DMS114 treated with DMSO at 0.1 percent for 48 hours (cell line): ENCODE data around the gene STAT3.
"Not testable (repeated sequence)": the region's sequence is repeated elsewhere in the genome, so short reads cannot be mapped to it uniquely, and the experiment has no call there.

Experiments used
- DNase-seq: peaks from one replicate; lab custom pipeline; 2025; ENCODE audit not compliant: unreplicated experiment; lab: John Stamatoyannopoulos, UW

STAT3 gene

DNA sequence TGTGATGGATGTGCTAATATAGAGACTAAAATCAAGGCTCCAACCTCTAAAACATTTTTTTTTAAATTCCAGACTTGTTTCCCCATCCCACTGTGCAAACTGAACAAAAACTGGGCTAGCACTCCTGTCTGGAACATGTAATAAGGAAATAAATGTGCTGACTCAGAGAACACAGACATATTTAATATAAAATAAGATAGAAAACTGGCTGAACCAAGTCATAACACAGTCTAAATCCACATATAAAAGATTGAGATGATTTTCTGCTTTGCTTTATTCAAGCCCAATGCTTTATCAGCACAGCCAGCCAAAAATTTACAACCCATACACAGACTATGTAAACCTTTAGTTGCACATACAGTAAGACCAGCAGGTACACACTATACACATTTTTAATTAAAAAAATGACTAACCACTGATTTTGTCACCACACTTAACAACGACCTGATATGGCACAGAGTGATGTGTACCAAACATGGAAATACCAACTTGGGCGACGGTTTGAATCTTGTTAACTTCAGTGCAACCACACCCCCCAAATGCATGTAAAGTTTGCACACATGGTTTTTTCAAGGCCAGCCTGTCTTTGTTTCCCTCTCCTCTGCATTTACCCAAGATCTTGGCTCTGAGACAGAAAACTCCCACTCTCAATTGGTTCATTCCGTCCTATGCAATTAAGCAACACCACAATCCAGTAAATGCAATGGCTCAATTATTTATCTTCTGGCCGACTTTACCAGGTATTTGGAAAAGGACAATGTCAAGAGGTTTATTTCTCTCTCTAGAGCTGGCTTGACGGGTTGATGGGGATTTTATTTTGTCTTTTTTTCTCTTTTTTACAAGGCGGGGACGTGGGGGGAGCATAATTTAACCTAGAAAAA, 1.2 kb downstream of the STAT3 start:
- no peak for DNase-seq

- no peak for DNase-seq
Measured at GRCh38 chr17:42381898-42382297, 6.3 kb downstream of the STAT3 start.

DNA sequence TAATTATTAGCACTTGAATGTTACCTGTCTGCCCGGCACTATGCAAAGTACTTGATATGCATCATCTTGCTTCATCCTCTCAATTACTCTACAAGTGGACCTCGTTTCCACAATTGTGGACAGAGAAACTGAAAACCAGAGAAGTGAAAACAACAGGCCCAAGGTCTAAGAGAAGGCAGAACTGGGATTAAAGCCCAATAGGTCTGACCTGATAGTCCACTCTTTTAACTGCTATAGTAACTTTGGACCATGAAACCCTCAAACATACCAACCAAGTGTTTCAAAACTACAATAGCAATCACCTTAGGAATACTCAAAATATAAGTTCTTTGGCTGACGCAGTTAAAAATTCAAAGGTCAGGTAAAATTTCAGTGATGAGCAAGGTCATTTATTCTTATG, 7.3 kb downstream of the STAT3 start:
- DNase-seq: no peak

DNA sequence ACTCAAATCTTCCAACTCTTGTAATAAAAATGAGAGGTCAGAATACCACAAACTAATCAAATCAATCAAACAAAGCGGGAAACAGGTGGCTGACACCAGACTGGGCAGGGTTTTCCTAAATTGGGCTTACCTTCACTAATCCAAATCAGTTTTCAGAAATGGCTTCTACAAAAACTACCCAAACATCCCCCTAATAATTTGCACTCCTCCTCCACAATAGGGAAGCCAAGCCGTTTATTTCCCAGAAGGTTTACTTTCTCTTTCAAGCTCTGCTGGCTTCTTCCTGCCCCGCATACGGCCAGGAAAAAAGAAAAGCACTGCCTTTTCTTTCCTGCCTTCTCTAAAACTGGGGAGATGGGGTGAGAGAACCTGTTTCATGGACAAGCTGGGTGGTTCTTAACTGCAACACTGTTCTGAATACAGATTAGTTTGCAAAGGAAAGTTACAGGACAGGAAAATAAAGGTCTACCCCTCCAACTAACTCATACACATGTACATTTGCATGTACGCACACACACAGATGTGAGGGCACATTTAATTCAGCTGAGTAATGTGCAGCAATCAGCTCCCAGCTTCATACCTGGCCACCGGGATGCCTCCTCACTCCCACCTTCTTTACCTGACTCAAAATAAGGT, 9.2 kb downstream of the STAT3 start:
- DNase-seq: no peak

GRCh38 chr17:42378359-42378958, 9.8 kb downstream of the STAT3 start:
- DNase-seq: no peak

- DNase-seq: no peak
Measured at GRCh38 chr17:42373896-42374295, 14.3 kb downstream of the STAT3 start.

DNA sequence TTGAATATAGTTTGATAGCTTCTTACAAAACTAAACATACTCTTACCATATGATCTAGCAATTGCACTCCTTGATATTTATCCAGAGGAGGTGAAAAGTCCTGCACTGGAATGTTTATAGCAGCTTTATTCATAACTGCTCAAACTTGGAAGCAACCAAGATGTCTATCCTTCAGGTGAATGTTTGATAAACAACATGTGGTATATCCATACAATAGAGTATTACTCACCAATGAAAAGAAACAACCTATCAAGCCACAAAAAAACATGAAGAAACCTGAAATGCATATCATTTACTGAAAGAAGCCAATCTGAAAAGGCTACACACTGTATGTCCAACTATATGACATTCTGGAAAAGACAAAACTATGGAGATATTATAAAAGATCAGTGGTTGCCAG, 16.1 kb downstream of the STAT3 start:
- no peak for DNase-seq

DNA sequence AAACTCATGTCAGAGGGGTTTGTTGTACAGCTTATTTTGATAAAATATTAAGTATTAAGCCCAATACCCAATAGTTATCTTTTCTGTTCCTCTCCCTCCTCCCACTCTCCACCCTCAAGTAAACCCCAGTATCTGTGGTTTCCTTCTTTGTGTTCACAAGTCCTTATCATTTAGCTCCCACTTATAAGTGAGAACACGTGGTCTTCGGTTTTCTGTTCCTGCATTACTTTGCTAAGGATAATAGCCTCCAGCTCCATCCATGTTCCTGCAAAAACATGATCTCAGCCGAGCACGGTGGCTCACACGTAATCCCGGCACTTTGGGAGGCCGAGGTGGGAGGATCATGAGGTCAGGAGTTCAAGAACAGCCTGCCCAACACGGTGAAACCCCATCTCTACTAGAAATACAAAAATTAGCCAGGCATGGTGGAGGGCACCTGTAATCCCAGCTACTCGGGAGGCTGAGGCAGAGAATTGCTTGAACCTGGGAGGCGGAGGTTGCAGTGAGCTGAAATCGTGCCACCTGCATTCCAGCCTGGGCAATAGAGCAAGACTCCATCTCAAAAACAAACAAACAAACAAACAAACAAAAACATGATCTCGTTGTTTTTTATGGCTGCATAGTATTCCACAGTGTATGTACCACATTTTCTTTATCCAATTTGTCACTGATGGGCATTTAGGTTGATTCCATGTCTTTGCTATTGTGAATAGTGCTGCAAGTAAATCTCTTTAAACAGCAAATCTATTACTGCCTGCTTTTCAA, 19.3 kb downstream of the STAT3 start:
- DNase-seq: not testable (repeated sequence)

DNA sequence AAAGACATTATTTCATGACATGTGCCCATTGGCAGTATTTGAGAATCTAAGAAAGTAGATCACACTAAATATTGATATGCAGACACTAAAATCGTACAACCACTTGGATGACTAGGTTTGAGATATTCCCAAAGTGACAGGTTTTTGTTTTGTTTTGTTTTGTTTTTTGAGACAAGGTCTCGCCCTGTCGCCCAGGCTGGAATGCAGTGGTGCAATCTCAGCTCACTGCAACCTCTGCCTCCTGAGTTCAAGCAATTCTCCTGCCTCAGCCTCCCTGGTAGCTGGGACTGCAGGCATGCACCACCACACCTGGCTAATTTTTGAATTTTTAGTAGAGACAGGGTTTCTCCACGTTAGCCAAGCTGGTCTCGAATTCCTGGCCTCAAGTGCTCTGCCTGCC, 19.9 kb downstream of the STAT3 start:
- DNase-seq: not testable (repeated sequence)

DNA sequence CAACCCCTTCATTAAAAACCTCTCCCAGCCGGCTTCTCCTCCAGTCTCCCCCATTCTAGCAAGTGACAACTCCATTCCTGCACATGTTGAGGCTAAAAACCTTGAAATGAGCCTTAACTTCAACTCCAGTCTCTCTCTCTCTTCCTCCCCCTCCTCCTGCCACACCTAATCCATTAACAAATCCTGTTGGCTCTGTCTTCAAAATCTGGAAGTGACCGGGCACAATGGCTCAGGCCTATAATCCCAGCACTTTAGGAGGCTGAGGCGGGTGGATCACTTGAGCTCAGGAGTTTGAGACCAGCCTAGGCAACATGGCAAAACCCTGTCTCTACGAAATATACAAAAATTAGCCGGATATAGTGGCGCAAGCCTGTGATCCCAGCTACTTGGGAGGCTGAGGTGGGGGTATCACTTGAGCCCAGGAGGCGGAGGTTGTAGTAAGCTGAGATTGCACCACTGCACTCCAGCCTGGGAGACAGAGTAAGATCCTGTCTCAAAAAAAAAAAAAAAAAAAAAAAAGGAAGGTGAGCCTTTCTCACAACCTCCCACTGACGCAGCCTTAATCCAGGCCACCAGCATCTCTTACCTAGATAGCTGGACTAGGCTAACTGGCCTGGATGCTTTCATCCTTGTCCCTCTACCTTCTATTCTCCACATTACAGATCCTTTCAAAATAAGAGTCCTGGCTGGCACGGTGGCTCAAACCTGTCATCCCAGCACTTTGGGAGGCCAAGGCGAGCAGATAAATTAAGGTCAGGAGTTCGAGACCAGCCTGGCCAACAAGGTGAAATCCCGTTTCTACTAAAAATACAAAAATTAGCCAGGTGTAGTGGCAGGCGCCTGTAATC, 21.8 kb downstream of the STAT3 start:
- DNase-seq: not testable (repeated sequence)

GRCh38 chr17:42365136-42365535, 23.1 kb downstream of the STAT3 start:
- no peak for DNase-seq

GRCh38 chr17:42363767-42364585, 24.3 kb downstream of the STAT3 start:
- DNase-seq: no peak

DNA sequence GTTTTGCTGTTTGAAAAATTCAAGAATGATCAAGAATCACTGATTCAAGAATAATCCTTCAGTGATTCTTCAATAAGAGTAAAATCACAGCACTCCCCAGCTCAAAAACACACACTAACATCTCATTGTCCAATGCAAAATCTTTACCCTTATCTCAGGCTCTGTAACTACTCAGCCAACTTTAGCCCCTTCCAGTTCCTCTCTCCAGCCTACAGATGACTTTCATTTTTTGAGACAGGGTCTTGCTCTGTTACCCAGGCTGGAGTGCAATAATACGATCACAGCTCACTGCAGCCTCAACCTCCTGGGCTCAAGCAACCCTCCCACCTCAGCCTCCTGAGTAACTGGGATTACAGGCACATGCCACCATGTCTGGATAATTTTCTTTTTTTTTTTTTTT, 25.0 kb downstream of the STAT3 start:
- no peak for DNase-seq

DNA sequence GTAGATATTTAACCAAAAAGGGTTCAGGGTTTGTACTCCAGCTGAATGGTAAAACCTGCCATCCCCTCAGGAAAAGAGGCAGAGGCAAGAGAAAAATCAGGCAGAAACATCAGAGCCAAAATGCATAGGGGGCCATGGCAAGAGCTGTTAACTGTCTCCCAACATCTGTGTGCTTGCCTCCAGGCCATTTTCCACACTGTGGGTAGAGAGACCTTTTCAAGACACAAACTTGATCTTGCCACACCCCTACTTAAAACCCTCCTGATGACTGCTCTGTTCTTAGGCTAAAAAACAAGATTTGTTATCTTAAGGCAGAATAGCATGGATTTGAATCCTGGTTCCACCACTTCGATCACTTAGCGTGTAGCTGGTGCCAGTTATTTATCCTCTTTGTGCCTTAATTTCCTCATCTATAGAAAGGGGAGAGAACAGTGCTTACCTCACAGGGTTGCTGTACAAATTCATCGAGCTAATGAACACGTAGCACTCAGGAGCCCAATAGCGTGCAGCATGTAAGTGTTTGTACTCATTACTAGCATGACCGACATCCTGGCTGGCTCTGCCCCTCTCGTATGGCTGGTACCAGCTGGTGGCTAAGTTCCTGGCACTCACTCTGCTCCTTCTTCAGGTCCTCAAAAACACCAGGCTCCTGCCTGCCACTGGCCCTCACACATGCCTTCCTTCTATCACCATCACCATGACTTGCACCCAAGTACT, 25.8 kb downstream of the STAT3 start:
- no peak for DNase-seq

DNA sequence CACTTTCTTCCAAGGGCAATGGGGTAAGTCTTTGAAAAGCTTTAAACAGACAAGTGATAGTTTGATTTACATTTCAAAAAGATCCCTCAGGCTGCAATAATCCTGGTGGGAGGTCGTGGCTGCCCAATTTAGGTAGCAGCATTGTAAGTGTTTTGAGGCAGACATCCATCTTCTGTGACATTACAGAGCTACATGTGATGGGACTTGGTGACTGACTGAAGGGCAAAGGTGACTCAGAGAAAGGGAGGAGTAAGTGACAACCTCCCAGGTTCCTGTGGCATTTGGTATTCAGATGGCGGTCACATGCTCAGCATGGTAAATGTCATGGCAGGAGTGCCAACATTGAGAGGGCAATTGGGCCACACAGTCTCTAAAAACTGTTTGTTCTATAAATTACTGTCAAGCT, 26.5 kb downstream of the STAT3 start:
- DNase-seq: no peak

- DNase-seq: not testable (repeated sequence)
Measured at GRCh38 chr17:42360388-42360787, 27.9 kb downstream of the STAT3 start.

DNA sequence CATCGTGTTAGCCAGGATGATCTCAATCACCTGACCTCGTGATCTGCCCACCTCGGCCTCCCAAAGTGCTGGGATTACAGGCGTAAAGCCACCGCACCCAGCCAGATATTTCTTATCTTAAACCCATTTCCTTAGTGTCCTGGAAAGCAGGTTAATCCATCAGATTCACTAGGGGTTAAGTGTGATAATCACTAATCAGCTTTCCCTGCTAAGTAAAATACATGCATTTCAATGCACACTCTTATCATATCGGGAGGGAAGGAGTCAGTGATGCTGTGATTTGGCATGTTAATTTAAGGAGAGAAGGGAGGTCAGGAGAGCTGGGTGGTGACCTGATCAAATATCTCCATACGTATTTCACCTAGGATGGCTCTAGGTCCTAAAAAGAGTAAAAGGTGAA, 29.1 kb downstream of the STAT3 start:
- DNase-seq: no peak

GRCh38 chr17:42358434-42358833, 29.8 kb downstream of the STAT3 start:
- DNase-seq: no peak
